Putamen (tissue), 1 donor: ENCODE measurements around the gene CCDC187.
A peak's percentile ranks its signal among the peaks of the same experiment; 100 is the strongest.
"Not testable (repeated sequence)": the region's sequence is repeated elsewhere in the genome, so short reads cannot be mapped to it uniquely, and the experiment has no call there.

ENCODE experiments used
- DNase-seq: peaks from one replicate; pipeline ENCODE4 v3.0.0-alpha.2; 2016; ENCODE audit warnings: low spot score

CCDC187 gene

GRCh38 chr9:136303825-136304416, at the start of gene CCDC187:
TSS of gene CCDC187 (minus strand) at chr9:136304094. CDS start at chr9:136303830, 264 bp downstream.
- DNase-seq, result no peak

- no peak for DNase-seq
Measured at GRCh38 chr9:136353088-136353487, 49.2 kb upstream of the CCDC187 start.

DNA sequence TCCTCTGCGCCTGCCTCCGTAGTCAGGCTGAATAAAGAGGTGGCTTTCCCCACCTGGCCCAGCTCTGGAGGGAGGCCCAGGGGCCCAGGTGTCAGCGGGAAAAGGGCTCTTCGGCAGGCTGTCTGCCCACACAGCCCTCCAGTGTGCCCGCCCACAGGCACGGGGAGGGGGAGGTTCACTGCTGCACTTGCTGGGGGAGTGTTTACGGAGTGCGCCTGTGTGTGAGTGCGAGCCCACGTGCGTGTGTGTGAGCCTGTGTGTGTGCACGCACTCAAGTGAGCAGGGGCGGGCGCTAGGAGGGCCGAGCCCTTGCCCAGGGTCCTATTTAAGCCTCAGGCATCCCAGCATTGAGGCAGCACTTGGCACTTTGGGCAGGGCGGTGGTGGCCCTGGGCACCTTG, 48.8 kb upstream of the CCDC187 start:
- DNase-seq, result no peak

- not testable (repeated sequence) for DNase-seq
Measured at GRCh38 chr9:136351868-136352267, 48.0 kb upstream of the CCDC187 start.

GRCh38 chr9:136351252-136351800, 47.4 kb upstream of the CCDC187 start:
- no peak for DNase-seq

- DNase-seq, result no peak
Measured at GRCh38 chr9:136349546-136349945, 45.7 kb upstream of the CCDC187 start.

GRCh38 chr9:136348691-136349090, 44.8 kb upstream of the CCDC187 start:
- DNase-seq, result no peak

DNA sequence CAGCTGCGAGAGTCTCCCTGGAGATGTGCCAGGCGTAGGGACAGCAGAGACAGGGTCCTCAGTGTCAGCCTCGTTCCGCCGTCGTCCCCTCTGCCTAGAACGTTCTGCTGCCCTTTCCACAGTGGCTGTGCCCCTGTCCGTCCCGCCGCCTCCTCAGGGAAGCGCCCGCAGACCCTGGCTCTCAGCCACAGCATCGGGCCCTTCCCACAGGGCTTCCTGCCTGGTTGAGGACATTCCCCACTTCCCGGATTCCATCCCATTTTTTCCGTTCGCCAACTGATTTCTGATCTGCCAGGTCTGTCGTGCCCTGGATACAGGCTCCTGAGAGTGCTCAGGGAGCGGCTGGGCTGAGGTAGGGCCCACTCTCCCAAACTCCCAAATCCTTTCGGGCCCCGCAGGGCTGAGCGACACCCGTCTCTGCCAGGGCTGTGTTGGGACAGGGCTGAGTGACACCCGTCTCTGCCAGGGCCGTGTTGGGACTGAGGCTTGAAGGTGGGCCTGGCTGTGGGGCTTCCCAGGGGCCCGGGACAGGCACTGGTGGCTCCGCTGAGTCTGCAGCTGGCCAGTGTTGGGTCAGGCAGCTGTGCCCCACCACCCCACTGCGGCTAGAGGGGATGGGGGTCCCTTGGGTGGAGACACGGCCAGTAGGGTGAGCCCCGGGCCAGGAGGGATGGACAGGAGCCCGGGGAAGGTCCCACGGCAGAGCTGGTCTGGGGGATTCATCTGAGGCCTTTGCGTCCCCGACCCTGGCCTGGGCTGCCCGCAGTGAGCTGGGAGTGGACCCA, 43.8 kb upstream of the CCDC187 start:
- DNase-seq, result no peak

GRCh38 chr9:136346927-136347465, 43.1 kb upstream of the CCDC187 start:
- DNase-seq, result no peak

GRCh38 chr9:136346157-136346481, 42.2 kb upstream of the CCDC187 start:
- no peak for DNase-seq

- peak; percentile 90 for DNase-seq
Measured at GRCh38 chr9:136345281-136346156, 41.6 kb upstream of the CCDC187 start.

- no peak for DNase-seq
Measured at GRCh38 chr9:136344544-136345280, 40.8 kb upstream of the CCDC187 start.

GRCh38 chr9:136343884-136344269, 40.0 kb upstream of the CCDC187 start:
- no peak for DNase-seq

GRCh38 chr9:136343121-136343883, 39.4 kb upstream of the CCDC187 start:
- DNase-seq, result no peak

- peak; percentile 80 for DNase-seq
Measured at GRCh38 chr9:136342181-136343120, 38.6 kb upstream of the CCDC187 start.

DNA sequence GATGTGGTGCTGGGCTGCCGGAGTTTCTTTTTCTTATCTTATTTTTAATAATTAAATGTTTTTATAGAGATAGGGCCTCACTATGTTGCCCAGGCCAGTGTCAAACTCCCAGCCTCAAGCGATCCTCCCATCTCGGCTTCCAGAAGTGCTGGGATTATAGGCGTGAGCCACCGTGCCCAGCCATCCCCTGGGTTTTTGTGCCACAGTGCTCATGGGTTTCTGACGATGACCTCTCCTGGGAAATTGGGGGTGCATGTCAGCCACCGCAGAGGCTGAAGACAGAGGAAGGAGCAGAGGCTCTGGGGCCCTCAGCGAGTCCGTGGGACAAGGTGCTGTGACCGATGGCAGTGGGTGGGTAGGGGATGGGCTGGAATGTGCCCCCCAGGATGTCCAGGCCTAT, 37.9 kb upstream of the CCDC187 start:
- DNase-seq, result no peak

GRCh38 chr9:136341042-136341655, 37.3 kb upstream of the CCDC187 start:
- no peak for DNase-seq

DNA sequence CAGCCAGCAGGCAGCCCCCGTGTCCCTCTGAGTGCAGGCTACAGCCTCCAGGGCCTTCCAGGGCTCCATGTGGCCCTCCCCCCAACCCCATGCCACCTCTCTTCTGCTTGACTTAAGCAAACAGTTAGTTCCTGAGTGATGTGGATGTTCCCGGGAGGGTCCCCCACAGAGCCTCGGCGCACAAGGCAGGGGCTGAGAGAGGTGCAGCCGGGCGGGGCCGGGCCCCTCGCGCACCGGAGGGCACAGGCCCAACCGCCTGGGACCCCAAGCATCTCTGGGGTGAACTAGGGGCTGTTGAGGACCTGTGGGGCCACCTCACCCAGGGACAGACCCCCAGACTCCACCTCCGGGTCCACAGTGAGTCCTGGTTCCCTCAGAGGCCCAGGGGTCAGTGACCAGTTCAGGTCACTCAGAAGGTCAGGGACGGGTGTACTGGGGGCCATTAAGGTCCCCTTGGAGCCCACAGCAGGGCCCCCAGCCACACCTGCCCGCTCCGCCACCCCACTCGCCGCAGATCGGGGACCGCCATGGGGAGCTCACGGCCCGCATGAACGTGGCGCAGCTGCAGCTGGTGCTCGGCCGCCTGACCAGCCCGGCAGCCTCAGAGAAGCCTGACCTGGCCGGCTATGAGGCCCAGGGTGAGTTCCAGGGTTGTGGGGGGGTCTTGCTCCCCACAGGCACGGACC, 36.6 kb upstream of the CCDC187 start:
- no peak for DNase-seq

DNA sequence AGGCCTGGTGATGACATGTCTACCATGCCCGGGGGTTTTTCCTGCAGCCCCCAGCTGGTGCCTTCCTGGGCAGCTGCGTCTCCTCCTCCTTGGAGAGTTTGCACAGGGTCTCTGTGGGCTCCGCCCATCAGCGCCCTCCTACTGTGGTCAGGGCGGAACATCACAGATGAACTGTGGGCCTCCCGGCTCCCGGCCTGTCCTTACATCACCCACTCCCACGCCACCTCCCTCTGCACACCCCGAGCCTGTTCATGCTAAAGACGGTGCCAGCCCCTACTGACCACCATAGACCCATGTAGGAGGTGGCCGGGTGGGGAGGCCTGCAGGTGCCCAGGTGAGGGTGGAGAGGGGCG, 36.0 kb upstream of the CCDC187 start:
- no peak for DNase-seq
